Measurements from ENCODE around the gene RRM2.

Gene RRM2

DNA sequence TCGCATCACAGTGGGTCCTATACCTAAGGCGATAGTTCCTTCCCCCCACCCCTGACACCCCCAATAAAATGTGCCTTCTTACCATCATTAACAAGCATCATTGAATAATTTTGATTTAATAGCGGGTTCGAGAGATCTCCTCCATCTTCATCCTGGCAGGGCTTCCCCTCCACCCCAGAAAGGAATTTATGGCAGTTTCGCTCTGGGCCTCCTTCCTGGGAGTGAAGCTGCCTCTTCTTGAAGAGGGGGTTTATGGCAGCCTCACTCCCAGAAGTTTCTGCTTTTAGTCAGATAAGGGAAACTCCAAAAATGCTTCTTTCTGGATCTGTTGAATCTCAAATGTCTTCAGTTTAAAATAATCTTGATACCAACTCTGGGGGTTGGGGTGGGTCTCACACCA, 45.7 kb downstream of the RRM2 start:
- in situ Hi-C loops (cut with HindIII; ENCODE audit: low sequenced_read_pairs), result no loop called here

- in situ Hi-C loops (cut with HindIII; ENCODE audit: low sequenced_read_pairs), result no loop called here
Measured at GRCh38 chr2:10169053-10169578, 46.6 kb downstream of the RRM2 start.

- in situ Hi-C loops (cut with HindIII; ENCODE audit: low sequenced_read_pairs), result no loop called here
Measured at GRCh38 chr2:10169581-10169980, 47.0 kb downstream of the RRM2 start.

- in situ Hi-C loops (cut with HindIII; ENCODE audit: low sequenced_read_pairs), result no loop called here
Measured at GRCh38 chr2:10170256-10170655, 47.7 kb downstream of the RRM2 start.

DNA sequence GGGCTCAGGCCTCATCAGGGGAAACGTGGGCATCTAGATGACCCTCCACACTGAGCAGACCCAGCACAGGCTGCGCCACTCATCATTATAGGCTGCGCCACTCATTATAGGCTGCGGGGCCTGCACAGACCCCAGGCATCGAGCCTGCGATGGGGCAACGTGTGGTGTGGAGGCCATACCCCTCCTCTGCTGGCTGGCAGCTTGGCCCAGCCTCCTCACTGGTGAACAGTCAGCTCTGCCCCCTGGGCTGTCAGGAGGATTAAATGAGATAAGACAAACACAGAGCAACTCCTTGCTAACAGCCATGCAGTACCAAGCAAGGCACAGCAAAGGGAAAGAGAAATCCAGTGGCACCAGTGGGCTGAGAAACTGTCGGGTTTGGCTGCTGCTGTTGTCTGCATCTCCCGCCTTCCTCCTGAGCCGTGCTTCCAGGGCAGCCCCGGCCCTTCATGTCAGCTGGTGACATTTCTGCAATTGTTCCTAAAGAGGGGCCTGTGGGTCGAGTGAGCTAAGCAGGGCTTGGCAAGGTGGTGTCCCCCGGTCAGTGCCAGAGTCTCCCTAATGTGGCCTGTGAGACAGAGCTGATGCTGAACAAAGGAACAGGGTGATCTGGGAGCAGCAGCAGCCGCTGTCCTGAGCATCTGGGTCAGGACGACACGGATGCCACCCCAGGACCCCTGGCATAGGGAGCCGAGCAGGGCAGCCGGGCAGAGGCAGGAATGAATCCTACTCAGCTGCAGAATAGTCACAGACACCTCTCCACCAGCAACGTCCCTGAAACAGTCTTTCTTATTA, 48.7 kb downstream of the RRM2 start:
- in situ Hi-C loops (cut with HindIII; ENCODE audit: low sequenced_read_pairs), result no loop called here

DNA sequence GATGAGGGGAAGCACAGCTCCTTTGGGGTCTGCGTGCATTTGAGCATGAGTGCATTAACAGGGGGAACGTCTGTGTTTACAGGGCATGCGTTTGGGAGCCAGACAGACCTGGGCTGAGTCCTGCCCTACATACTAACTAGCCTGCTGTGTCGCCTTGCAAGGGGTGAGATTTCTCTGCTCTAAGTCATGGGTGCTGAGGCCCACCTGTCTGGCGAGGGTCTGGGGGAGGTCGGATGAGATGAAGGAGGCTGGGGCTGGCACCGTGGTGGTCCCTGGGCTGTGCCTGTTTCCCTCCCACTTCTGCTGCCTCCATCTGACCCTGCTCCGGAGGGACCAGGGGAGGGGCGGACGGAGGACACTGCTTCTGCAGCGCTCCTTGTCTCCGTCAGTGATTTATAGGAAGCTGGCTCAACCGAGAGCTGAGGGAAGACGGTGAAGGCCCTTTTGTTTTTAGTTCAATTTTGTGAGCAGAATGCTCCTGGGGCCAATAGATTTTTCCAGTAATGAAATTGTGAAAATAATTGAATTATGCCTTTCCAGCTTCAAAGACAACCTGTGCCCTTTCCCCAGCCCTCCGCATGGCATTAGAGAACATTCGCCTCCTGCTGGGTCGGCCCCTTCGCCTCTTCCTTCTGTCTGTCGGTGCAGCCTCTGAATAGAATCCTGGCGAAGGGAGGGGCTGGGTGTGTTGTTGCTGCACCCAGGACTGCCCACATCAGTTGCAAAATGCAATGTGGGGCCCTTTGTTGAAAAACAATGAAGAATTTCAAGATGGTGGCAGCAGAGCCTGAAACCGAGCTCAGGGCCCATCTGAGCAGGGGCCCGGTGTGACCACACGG, 49.7 kb downstream of the RRM2 start:
- in situ Hi-C loops (cut with HindIII; ENCODE audit: low sequenced_read_pairs), result no loop called here

GRCh38 chr2:10173258-10174005, 50.9 kb downstream of the RRM2 start:
- in situ Hi-C loops (cut with HindIII; ENCODE audit: low sequenced_read_pairs), result no loop called here

DNA sequence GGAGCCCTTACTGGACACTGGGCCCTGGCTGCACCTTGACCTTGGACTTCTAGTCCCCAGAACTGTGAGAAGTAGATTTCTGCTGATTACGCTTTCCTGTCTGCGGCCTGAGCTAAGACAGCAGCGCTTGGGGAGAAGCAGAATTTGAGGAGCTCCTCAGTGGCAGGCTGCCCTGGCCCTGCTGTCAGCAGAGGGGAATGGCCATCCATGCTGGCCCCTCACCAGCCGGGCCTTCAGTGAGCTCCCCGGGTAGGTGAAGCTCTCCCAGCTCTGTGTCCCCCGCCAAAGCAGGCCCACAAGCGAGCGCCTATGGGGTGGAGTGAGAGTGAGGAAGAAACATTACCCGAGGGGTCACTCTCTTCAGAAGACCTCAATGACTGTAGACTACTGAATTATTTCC, 51.6 kb downstream of the RRM2 start:
- in situ Hi-C loops (cut with HindIII; ENCODE audit: low sequenced_read_pairs), result no loop called here

GRCh38 chr2:10175441-10175840, 52.9 kb downstream of the RRM2 start:
- in situ Hi-C loops (cut with HindIII; ENCODE audit: low sequenced_read_pairs), result no loop called here

GRCh38 chr2:10178751-10179150, 56.2 kb downstream of the RRM2 start:
- in situ Hi-C loops (cut with HindIII; ENCODE audit: low sequenced_read_pairs), result no loop called here

- in situ Hi-C loops (cut with HindIII; ENCODE audit: low sequenced_read_pairs), result no loop called here
Measured at GRCh38 chr2:10179422-10179821, 56.9 kb downstream of the RRM2 start.

DNA sequence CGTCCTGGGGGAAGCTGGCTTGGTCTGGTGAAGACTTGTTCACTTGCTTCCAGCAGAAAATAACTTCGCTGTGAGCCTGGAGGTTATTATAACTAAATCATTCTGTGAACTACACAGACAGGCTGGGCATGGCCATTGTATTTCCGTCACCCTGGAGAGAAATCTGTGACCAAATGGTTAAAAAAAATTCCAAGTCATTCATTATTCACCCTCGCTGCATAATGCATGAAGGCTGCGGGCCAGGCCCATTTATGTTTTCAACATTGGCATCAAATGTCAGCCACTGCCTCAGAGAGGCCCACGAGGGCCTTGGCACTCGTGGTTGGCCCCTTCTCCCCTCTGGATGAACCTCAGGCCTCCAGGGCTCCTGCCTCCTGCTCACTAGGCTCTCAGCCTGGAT, 57.7 kb downstream of the RRM2 start:
- in situ Hi-C loops (cut with HindIII; ENCODE audit: low sequenced_read_pairs), result no loop called here
